ENCODE data around the gene DCP1B. TPM values are rescaled to one million over a fixed set of nuclear protein-coding genes. Genes with fewer than 3 reads are reported as not detected.
A peak's percentile ranks its signal among the peaks of the same experiment; 100 is the strongest.

Gene DCP1B
- total and polyA plus RNA-seq, 12 donors, result 12.4 to 47.9 (median 28.5) TPM

GRCh38 chr12:1936406-1937320, 67.6 kb downstream of the DCP1B start:
- Histone ChIP-seq H3K27me3 (no peaks in the 10 kb centered on the region), H3K36me3 (replicated peaks in 1 of 2) (peaks cover 0 to 29% of the 10 kb centered on the region in 2 donors), H3K27ac (peak overlapping the region in 4 of 5 donors; percentile 67 to 86 (median 75)), H3K4me1 (replicated peaks in 1 of 2) (peaks cover 17 to 27% of the 10 kb centered on the region in 2 donors), H3K9me3 (replicated peaks in 1 of 3) (no peaks in the 10 kb centered on the region), H3K4me3 (peak overlapping the region in 1 of 4 donors; percentile 27)
- TF ChIP-seq, protein P1, sequence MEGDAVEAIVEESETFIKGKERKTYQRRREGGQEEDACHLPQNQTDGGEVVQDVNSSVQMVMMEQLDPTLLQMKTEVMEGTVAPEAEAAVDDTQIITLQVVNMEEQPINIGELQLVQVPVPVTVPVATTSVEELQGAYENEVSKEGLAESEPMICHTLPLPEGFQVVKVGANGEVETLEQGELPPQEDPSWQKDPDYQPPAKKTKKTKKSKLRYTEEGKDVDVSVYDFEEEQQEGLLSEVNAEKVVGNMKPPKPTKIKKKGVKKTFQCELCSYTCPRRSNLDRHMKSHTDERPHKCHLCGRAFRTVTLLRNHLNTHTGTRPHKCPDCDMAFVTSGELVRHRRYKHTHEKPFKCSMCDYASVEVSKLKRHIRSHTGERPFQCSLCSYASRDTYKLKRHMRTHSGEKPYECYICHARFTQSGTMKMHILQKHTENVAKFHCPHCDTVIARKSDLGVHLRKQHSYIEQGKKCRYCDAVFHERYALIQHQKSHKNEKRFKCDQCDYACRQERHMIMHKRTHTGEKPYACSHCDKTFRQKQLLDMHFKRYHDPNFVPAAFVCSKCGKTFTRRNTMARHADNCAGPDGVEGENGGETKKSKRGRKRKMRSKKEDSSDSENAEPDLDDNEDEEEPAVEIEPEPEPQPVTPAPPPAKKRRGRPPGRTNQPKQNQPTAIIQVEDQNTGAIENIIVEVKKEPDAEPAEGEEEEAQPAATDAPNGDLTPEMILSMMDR (IDR thresholded peaks at IDR 0.05), result no peak
- TF ChIP-seq POLR2A (IDR thresholded peaks at IDR 0.05), result peak in 1 of 2 donors; percentile 40
- WGBS, 4 donors, result 45 to 58% (median 48%) methylated on average over 21 to 25 of the region's 25 CpGs
- intact Hi-C loops (cut with DNase I), result loop anchor here (10.0 kb wide), 2 partner anchors 282 to 292 kb away; no protein-coding TSS in a partner anchor
- DNase-seq, result peak; percentile 89 to 94 (median 93)

DNA sequence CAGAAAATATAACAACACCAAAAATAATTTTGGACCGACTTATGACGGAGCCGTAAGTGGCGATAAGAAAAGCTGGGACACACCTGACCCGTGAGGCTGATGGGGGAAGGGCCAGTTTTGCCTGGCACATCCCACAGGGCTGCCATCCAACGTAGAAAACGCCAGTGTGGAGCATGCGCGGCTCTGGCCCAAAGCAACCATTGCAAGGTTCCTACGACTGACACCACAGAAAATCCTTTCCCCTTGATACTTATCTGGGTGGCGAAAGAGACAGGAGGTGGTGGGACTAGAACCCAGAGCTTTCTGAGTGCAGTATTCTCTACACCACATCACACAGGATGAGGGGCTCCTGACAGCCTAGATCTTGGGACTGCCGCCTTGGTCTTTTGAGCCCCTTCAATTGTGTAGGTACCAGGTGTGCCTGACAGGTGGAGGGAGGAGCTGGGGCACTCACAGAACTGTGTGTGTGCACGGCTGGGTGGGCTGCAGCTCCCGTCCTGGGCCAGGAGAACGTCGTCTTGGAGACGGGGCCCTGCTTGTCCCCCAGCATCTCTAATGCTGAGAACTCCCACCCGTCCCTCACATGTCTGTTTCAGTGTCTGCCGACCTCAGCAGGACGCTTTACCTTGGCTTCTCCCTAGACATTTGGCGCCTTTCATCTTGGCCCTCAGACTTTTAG, 68.4 kb downstream of the DCP1B start:
- Histone ChIP-seq H3K27ac (peak overlapping the region in 4 of 5 donors; percentile 67 to 86 (median 75)), H3K9me3 (replicated peaks in 1 of 3) (no peaks in the 10 kb centered on the region), H3K4me1 (replicated peaks in 1 of 2) (peaks cover 17 to 27% of the 10 kb centered on the region in 2 donors), H3K36me3 (replicated peaks in 1 of 2) (peaks cover 0 to 21% of the 10 kb centered on the region in 2 donors), H3K4me3 (peak overlapping the region in 1 of 4 donors; percentile 27), H3K27me3 (no peaks in the 10 kb centered on the region)
- peak; percentile 55 to 86 (median 80) for DNase-seq
- intact Hi-C loops (cut with DNase I), result loop anchor here (10.0 kb wide), 2 partner anchors 281 to 291 kb away; no protein-coding TSS in a partner anchor
- TF ChIP-seq, protein P1 (IDR thresholded peaks at IDR 0.05), result no peak
- TF ChIP-seq POLR2A (IDR thresholded peaks at IDR 0.05), result peak in 1 of 2 donors; percentile 5
- 51 to 70% (median 58%) methylated on average over 18 to 21 of the region's 21 CpGs for WGBS, 4 donors

DNA sequence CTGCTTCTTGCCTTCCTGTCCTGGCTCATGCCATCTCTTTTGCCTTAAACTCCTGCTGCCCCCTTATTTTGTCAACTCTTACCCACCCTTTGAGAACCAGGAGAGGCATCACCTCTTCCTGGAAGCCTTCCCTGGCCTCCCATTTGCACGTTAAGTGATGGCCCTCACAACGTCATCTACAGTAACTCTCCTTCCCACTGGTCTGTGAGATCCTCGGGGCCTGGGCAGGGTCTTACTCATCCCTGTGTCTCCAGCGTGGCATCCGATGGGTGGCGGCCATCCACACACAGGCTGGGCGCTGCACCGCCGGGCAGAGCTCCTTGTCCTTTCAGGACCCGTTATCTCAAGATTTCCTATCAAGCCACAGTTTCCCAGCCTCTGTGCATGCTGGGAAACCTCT, 69.0 kb downstream of the DCP1B start:
- H3K27ac ChIP-seq, result peak overlapping the region in 2 of 5 donors; percentile 78 to 86
- H3K4me1 ChIP-seq (replicated peaks in 1 of 2), result peaks cover 17 to 26% of the 10 kb centered on the region in 2 donors
- no peaks in the 10 kb centered on the region for H3K27me3 ChIP-seq
- H3K9me3 ChIP-seq (replicated peaks in 1 of 3), result no peaks in the 10 kb centered on the region
- TF ChIP-seq POLR2A (IDR thresholded peaks at IDR 0.05), result peak in 1 of 2 donors; percentile 5
- TF ChIP-seq, protein P1 (IDR thresholded peaks at IDR 0.05), result no peak
- WGBS, 4 donors, result 49 to 55% (median 54%) methylated on average over 10 of the region's 10 CpGs
- peak in 6 of 7 donors; percentile 51 to 70 (median 60) for DNase-seq
- peaks cover 0 to 16% of the 10 kb centered on the region in 2 donors for H3K36me3 ChIP-seq (replicated peaks in 1 of 2)
- H3K4me3 ChIP-seq, result peak overlapping the region in 1 of 4 donors; percentile 27
- intact Hi-C loops (cut with DNase I), result loop anchor here (10.0 kb wide), 2 partner anchors 280 to 290 kb away; no protein-coding TSS in a partner anchor
